Lower leg skin (tissue), 4 donors: ENCODE measurements around the gene N4BP2L2. TPM values are rescaled to one million over a fixed set of nuclear protein-coding genes. Genes with fewer than 3 reads are reported as not detected.

Experiments
- DNase-seq, 2 donors: peaks; one replicate each; pipeline ENCODE4 v3.0.0-alpha.2; 2019; ENCODE audit warnings: low spot score in 2 of 2
- H3K4me3 ChIP-seq: fragments of 200-600 bp; sonication (generic); 2 replicates; pipeline ENCODE4 v1.5.1; 2017; ENCODE audit warnings: mild to moderate bottlenecking, low read depth; ENCODE audit not compliant: poor library complexity, severe bottlenecking
- POLR2A ChIP-seq, 2 donors: fragments of 450-650 bp; IDR thresholded peaks; one replicate each; pipeline ENCODE4 v1.6.1; 2016 to 2017; ENCODE audit warnings: antibody characterized with exemption in 2 of 2, mild to moderate bottlenecking in 1 of 2, moderate library complexity in 1 of 2
- WGBS, 2 donors: methylation state at CpG; one replicate each; pipeline ENCODE4 v1.1.5; 2018; 5-methylcytosine and 5-hydroxymethylcytosine counted together
- intact Hi-C: fragments of 100-400 bp; cut with DNase I; formaldehyde crosslinking; loops from one replicate; pipeline ENCODE4 v1.15.0; 2023; ENCODE audit warnings: low total_unique reads
- total RNA-seq, 4 donors: library from RNA; depleted of rRNA; stranded (reverse); fragments of >200 nt; gene quantifications; one replicate each; pipeline ENCODE4 v1.1.0, GENCODE V29; 2016
- TF ChIP-seq, protein P1 (sequence below), 3 donors: fragments of 450-650 bp; IDR thresholded peaks; one replicate each; pipeline ENCODE4 v1.5.1; 2016; ENCODE audit warnings: antibody characterized with exemption in 3 of 3, mild to moderate bottlenecking in 3 of 3, moderate library complexity in 2 of 3

Gene N4BP2L2
- total RNA-seq, 4 donors from 2014 or later = 96.6 to 154 (median 131) TPM

DNA sequence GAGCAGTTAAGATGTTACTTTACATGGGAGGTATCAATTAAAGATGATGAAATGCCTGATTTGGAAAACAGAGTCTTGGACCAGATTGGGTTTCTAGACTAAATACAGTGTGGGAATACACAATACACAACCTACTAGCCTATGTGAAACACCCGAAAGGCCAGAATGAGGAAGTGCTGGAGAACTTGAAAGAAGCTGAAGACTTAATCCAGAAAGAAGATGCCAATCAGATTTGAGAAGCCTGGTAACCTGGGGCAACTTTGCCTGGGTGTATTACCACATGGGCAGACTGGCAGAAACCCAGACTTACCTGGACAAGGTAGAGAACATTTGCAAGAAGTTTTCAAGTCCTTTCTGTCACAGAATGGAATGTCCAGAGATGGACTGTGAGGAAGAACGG, 153.9 kb downstream of the N4BP2L2 start:
- H3K4me3 ChIP-seq = no peak overlapping the region
- no peak for TF ChIP-seq POLR2A (IDR thresholded peaks at IDR 0.05)
- TF ChIP-seq, protein P1, sequence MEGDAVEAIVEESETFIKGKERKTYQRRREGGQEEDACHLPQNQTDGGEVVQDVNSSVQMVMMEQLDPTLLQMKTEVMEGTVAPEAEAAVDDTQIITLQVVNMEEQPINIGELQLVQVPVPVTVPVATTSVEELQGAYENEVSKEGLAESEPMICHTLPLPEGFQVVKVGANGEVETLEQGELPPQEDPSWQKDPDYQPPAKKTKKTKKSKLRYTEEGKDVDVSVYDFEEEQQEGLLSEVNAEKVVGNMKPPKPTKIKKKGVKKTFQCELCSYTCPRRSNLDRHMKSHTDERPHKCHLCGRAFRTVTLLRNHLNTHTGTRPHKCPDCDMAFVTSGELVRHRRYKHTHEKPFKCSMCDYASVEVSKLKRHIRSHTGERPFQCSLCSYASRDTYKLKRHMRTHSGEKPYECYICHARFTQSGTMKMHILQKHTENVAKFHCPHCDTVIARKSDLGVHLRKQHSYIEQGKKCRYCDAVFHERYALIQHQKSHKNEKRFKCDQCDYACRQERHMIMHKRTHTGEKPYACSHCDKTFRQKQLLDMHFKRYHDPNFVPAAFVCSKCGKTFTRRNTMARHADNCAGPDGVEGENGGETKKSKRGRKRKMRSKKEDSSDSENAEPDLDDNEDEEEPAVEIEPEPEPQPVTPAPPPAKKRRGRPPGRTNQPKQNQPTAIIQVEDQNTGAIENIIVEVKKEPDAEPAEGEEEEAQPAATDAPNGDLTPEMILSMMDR (IDR thresholded peaks at IDR 0.05) = no peak
- no peak for DNase-seq
- intact Hi-C loops = no loop called here
- WGBS, 2 donors = 51 to 56% methylated on average over 2 of the region's 2 CpGs

DNA sequence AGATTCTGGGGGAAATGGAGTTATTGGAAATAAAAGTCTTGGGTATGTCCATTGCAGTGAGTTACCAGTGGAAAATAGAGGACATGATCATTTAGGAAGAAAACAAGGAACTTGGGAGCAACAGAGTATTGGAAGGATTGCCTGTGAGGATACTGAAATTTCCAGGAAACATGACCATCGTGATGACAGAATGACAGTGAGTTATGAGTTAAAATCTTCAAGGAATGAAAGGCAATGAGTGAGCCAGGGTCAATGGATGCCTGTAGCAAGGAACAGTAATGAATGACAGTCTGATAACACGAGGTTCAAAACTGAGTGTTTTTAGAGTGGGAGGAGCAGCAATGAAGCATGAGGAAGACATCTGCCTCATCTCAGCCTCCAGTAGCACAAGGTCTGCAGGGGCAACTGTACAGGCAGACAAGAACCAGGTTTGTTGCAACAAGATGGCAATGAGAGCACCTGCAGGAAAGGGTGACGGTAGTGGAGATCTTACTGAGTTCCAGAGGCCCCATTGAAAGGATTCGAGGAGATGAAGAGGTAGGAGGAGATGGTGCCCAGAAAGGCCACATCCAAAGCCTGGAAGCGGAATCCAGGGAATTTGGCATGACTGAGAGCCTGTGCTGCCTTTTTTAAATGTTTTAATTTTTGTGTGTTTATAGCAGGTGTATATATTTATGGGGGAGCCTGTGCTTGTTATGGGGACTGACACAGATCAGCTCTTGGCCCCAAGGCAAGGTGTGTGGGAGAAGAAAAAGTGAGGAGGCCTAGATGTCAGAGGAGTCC, 154.6 kb downstream of the N4BP2L2 start:
- no peak overlapping the region for H3K4me3 ChIP-seq
- WGBS, 2 donors = 79 to 87% methylated on average over 5 of the region's 5 CpGs
- TF ChIP-seq, protein P1 (IDR thresholded peaks at IDR 0.05) = no peak
- no peak for TF ChIP-seq POLR2A (IDR thresholded peaks at IDR 0.05)
- intact Hi-C loops = no loop called here
- no peak for DNase-seq

Other genes with a start within 250 kb of the N4BP2L2 start
- gene ZAR1L, start 223.4 kb downstream of the N4BP2L2 start, total RNA-seq = not detected
- gene BRCA2, start 223.3 kb downstream of the N4BP2L2 start, total RNA-seq = 1 to 10 TPM in 1 of 4 donors, under 1 TPM in 3; 0.49 to 2.1 (median 0.90) TPM
- gene N4BP2L1, start 110.7 kb downstream of the N4BP2L2 start, total RNA-seq = 10 to 100 TPM; 29.8 to 66.0 (median 46.3) TPM
- gene PDS5B, start 47.7 kb upstream of the N4BP2L2 start, total RNA-seq = 10 to 100 TPM; 18.5 to 25.4 (median 23.4) TPM